IPS DF 6.9 (cell line): ENCODE measurements around the gene CGB1.
A peak's percentile ranks its signal among the peaks of the same experiment; 100 is the strongest.

Source experiments
- DNase-seq: peaks from one replicate; pipeline ENCODE4 v3.0.0-alpha.2; 2013; ENCODE audit warnings: low read depth, low spot score
- H3K27ac ChIP-seq: one replicate; pipeline ENCODE4 v1.5.1; 2013; ENCODE audit warnings: low read length, control low read depth
- H3K27me3 ChIP-seq: 2 replicates; pipeline ENCODE4 v1.6.1; 2013; ENCODE audit warnings: mild to moderate bottlenecking, low read length; ENCODE audit not compliant: control insufficient read depth, insufficient read depth
- H3K36me3 ChIP-seq: 2 replicates; pipeline ENCODE4 v1.6.1; 2013; ENCODE audit warnings: low read length; ENCODE audit not compliant: control insufficient read depth, insufficient read depth
- H3K4me1 ChIP-seq: 2 replicates; pipeline ENCODE4 v1.6.1; 2013; ENCODE audit warnings: low read length; ENCODE audit not compliant: control insufficient read depth, insufficient read depth
- H3K4me3 ChIP-seq: 2 replicates; pipeline ENCODE4 v1.5.1; 2013; ENCODE audit warnings: mild to moderate bottlenecking, low read length
- H3K9me3 ChIP-seq: 2 replicates; pipeline ENCODE4 v1.6.1; 2013; ENCODE audit warnings: low read length, inconsistent platforms; ENCODE audit not compliant: control insufficient read depth, insufficient read depth
- WGBS: extraction: QIAGEN DNeasy Blood & Tissue Kit; methylation state at CpG from one replicate; pipeline ENCODE4 v1.1.7; 2013; ENCODE audit warnings: mixed read lengths, missing lambda C conversion rate; ENCODE audit not compliant: insufficient read length, insufficient coverage; 5-methylcytosine and 5-hydroxymethylcytosine counted together

The CGB1 gene

DNA sequence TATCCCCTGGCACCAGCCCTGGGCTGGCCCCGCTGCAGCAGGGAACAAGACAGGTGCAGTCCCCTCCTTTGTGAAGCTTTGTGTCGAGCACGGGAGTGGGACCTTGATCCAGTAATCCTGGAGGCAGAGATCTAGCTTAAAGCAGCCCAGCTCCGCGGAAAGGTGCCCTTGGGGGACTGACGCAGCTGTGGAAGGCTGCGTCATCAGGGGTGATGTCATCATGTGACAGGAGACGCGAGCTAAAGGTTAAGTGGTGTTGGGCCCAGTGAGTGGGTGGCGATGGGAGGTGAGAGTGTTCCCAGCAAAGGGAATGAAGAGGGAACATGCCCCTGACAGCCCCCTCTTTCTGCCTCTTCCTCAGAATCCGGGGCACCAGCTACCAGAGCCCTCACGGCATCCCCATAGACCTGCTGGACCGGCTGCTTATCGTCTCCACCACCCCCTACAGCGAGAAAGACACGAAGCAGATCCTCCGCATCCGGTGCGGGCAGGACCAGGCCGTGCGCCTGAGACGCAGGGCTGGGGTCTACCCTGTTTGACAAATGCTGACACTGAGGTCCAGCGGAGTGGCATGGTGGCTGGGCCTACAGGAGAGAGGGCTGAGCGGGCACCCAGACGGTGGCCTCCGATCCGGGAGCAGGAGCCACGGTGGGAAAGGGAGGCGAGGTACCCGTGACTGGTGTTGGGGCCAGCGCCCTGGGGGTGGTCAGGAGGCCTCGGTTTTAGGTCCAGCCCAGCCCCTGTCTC is 22.4 kb downstream of the CGB1 start:
- H3K4me1 ChIP-seq, result peaks cover 5% of the 10 kb centered on the region
- WGBS, result no CpG with 5 or more reads among the region's 32 CpGs
- H3K9me3 ChIP-seq, result no peaks in the 10 kb centered on the region
- H3K4me3 ChIP-seq, result no peak overlapping the region
- H3K27me3 ChIP-seq, result no peaks in the 10 kb centered on the region; the same call in 1 of the 2 replicates
- H3K27ac ChIP-seq, result no peak overlapping the region
- peaks cover 38% of the 10 kb centered on the region for H3K36me3 ChIP-seq
- no peak for DNase-seq

DNA sequence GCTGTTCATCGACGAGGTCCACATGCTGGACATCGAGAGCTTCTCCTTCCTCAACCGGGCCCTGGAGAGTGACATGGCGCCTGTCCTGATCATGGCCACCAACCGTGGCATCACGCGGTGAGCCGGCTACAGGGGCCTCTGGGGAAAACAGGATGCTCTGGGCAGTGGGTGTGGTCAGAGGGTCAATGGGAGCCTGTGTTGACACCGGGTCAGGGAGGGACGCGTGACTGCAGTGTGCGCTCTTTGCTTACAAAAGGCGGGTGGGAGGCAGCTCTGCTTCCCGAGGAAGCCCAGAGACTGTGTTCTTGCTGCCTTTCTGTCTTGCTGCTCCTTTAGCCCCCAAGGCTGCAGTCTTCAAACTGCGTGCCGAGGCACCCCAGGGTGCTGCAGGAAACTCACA is 25.5 kb downstream of the CGB1 start:
- H3K4me3 ChIP-seq, result no peak overlapping the region
- H3K4me1 ChIP-seq, result no peaks in the 10 kb centered on the region
- no peak for DNase-seq
- no peaks in the 10 kb centered on the region for H3K9me3 ChIP-seq
- no peak overlapping the region for H3K27ac ChIP-seq
- peaks cover 49% of the 10 kb centered on the region for H3K36me3 ChIP-seq
- no peaks in the 10 kb centered on the region for H3K27me3 ChIP-seq
- WGBS, result no CpG with 5 or more reads among the region's 17 CpGs

DNA sequence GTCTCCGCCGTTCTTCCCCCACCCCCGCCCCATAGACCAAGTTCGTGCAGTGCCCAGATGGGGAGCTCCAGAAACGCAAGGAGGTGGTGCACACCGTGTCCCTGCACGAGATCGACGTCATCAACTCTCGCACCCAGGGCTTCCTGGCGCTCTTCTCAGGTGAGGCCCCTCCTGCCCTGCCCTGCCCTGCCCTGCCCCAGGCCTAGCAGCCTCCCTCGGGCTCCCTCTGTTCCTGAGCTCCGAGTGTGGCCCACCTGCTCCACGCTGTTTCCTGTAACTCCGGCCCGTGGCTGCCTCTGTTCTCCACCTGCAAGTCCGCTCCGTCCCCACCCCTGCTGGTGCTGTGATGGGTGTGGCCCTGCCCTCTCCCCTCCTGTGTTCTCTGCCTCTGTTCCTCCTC is 26.2 kb downstream of the CGB1 start:
- Histone ChIP-seq H3K36me3 (peaks cover 49% of the 10 kb centered on the region), H3K27ac (no peak overlapping the region), H3K4me1 (no peaks in the 10 kb centered on the region), H3K27me3 (no peaks in the 10 kb centered on the region), H3K4me3 (no peak overlapping the region), H3K9me3 (no peaks in the 10 kb centered on the region)
- no CpG with 5 or more reads among the region's 18 CpGs for WGBS
- DNase-seq, result no peak

DNA sequence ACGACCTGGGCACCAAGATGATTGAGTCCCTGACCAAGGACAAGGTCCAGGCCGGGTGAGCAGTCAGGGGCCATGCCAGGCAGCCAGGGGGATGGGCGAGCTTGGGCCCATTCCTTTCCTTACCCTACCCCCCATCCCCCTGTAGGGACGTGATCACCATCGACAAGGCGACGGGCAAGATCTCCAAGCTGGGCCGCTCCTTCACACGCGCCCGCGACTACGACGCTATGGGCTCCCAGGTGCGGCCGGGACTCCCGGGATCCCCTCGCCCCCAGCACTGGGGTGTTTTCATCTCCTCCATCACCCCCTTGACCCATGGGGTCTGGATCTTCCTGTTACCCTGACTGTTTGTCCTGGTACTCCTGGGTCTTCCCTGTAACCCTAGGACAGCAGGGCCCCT is 26.9 kb downstream of the CGB1 start:
- Histone ChIP-seq H3K4me1 (no peaks in the 10 kb centered on the region), H3K27ac (no peak overlapping the region), H3K27me3 (no peaks in the 10 kb centered on the region), H3K4me3 (no peak overlapping the region), H3K9me3 (no peaks in the 10 kb centered on the region), H3K36me3 (peaks cover 47% of the 10 kb centered on the region)
- WGBS, result no CpG with 5 or more reads among the region's 18 CpGs
- no peak for DNase-seq

DNA sequence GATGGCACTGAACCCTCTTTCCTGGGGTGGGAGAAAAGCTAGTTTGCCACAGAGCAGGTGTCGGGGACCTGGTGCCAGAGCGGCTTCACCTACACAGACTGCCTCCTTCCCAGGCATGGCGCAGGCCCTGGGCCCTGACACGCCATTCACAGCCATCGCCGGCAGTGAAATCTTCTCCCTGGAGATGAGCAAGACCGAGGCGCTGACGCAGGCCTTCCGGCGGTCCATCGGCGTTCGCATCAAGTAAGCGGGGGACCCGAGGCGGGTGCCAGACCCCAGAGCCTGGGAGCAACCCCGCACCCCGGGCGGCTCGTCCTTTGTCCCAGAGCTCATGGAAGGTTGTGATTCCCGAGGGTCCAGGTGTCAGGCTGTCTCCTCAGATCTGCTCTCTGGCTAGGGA is 29.8 kb downstream of the CGB1 start:
- no peaks in the 10 kb centered on the region for H3K4me1 ChIP-seq
- no CpG with 5 or more reads among the region's 22 CpGs for WGBS
- no peak overlapping the region for H3K4me3 ChIP-seq
- H3K27me3 ChIP-seq, result no peaks in the 10 kb centered on the region
- peaks cover 43% of the 10 kb centered on the region for H3K36me3 ChIP-seq
- DNase-seq, result no peak
- no peaks in the 10 kb centered on the region for H3K9me3 ChIP-seq
- H3K27ac ChIP-seq, result no peak overlapping the region

DNA sequence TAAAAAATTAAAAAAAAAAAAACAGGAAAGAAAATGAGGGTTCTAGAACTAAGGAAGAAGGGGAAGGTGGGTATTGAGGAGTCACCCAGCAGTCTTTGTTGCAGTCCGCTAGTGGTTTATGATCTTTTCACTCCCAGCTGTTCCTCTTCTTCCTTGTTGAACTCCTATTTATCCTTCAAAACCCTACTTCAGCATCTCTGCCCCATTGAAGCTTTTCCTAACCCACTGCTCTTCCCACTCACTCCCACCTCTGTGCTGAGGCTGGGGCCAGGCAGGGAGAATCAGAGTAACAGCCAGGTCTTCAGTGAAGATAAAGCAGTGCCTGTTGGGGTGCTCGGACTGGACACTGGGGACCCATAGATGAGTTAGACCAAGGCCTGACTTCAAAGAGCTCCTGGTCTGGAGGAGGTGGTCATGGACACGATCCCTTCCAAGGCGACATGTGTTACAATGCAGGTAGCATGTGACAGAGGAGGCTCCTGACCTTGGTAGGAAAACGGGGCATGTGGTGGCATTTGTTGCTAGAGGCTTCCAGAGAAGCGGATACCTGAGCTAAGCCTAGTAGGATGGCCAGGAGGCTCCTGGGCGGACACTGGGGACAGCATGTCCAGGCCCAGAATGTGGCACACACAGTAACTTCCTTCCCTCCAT is 31.6 kb downstream of the CGB1 start:
- no peak overlapping the region for H3K27ac ChIP-seq
- H3K4me3 ChIP-seq, result no peak overlapping the region
- no CpG with 5 or more reads among the region's 7 CpGs for WGBS
- no peak for DNase-seq
- no peaks in the 10 kb centered on the region for H3K27me3 ChIP-seq
- peaks cover 37% of the 10 kb centered on the region for H3K36me3 ChIP-seq
- no peaks in the 10 kb centered on the region for H3K4me1 ChIP-seq
- H3K9me3 ChIP-seq, result no peaks in the 10 kb centered on the region

DNA sequence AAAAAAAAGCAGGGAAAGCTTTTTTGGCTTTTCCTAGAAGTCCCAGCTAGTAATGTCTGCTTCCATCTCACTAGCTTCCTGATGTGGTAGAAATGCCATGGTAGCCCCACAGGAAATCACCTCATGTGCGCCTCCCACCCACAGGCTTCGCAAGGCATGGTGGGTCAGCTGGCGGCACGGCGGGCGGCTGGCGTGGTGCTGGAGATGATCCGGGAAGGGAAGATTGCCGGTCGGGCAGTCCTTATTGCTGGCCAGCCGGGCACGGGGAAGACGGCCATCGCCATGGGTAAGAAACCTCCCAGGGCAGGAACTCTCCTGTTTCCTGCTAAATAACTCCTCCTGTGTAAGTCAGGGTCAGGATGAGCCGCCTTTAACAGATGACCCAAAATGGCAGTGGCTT is 32.6 kb downstream of the CGB1 start:
- Histone ChIP-seq H3K27ac (no peak overlapping the region), H3K4me1 (no peaks in the 10 kb centered on the region), H3K9me3 (no peaks in the 10 kb centered on the region), H3K4me3 (no peak overlapping the region), H3K27me3 (no peaks in the 10 kb centered on the region), H3K36me3 (peaks cover 29% of the 10 kb centered on the region)
- no peak for DNase-seq
- WGBS, result no CpG with 5 or more reads among the region's 15 CpGs

DNA sequence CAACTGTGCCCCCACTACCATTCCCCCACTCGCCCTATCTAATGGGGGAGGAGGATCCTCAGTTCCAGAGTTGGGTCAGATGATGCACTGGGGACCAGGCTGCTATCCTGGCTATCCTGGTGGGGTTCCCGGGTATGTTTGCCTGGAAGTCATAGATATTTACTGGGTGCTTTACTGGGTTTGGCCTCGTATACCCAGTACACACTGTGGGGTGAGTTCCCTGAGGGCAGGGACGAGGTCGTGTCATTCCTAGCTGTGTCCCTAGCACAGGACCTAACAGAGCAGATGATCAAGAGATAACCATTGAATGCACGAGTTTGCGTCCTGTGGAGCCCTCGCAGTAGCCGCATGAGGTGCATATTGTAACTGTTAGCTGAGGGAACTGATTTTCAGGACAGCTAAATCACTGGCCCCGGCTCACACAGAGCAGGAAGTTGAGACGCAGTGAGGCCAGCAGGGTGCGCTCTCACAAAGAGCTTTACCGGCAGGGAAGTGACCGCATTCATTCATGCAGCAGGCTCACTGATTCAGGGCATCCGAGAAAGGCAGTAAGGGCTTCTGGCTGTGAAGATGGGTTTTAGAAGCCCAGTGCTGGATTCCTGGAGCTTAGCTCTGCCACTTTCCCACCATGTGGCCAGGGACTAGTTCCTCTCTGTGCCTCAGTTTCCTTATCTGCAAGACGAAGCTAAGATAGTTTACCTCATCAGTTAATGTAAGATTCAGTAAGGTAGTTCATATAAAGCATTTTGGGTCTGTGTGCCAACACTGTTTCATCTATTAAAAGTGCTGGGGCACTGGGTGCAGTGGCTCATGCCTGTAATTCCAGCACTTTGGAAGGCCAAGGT is 37.0 kb downstream of the CGB1 start:
- Histone ChIP-seq H3K36me3 (peaks cover 10% of the 10 kb centered on the region), H3K4me1 (no peaks in the 10 kb centered on the region), H3K4me3 (no peak overlapping the region), H3K9me3 (no peaks in the 10 kb centered on the region), H3K27ac (no peak overlapping the region), H3K27me3 (no peaks in the 10 kb centered on the region)
- peak; percentile 85 for DNase-seq
- WGBS, result no CpG with 5 or more reads among the region's 16 CpGs

GRCh38 chr19:48997972-48998371 is 38.7 kb downstream of the CGB1 start:
- H3K27ac ChIP-seq, result no peak overlapping the region
- no CpG with 5 or more reads among the region's 5 CpGs for WGBS

DNA sequence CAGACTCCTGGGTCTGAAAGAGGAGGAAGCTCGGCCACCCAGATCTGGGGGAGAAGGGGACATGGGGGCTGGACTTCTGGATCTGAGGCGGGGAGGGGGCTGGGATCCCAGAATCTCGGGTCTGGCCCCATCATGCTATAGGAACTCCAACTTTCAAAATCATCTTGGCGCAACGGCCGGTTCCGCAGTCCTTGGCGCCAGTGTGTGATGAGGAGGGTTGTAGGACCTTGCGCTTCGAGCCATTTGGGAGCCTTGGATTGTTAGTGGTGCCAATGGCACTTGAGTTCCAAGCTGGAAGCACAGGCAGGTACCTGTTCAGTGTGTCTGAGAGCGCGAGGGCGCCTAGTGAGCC is 42.7 kb downstream of the CGB1 start:
- H3K27me3 ChIP-seq, result no peaks in the 10 kb centered on the region
- H3K36me3 ChIP-seq, result no peaks in the 10 kb centered on the region; the same call in 1 of the 2 replicates
- H3K4me3 ChIP-seq, result peak overlapping the region; percentile 78
- peaks cover 1% of the 10 kb centered on the region; the same call in 1 of the 2 replicates for H3K4me1 ChIP-seq
- H3K9me3 ChIP-seq, result no peaks in the 10 kb centered on the region
- no peak overlapping the region for H3K27ac ChIP-seq
- no peak for DNase-seq
- no CpG with 5 or more reads among the region's 13 CpGs for WGBS

More at GRCh38 chr19:48997972-48998371, 38.7 kb downstream of the CGB1 start:
- Histone ChIP-seq H3K36me3 (peaks cover 1% of the 10 kb centered on the region; the same call in 1 of the 2 replicates), H3K4me3 (no peak overlapping the region), H3K4me1 (peaks cover 1% of the 10 kb centered on the region; the same call in 1 of the 2 replicates), H3K27me3 (no peaks in the 10 kb centered on the region), H3K9me3 (no peaks in the 10 kb centered on the region)
- no peak for DNase-seq
